Measurements from ENCODE around the gene S100A10.

S100A10 gene

GRCh38 chr1:152009691-152010090, 16.0 kb upstream of the S100A10 start:
- no peak for DNase-seq

GRCh38 chr1:152007047-152007446, 13.4 kb upstream of the S100A10 start:
- DNase-seq, result no peak

DNA sequence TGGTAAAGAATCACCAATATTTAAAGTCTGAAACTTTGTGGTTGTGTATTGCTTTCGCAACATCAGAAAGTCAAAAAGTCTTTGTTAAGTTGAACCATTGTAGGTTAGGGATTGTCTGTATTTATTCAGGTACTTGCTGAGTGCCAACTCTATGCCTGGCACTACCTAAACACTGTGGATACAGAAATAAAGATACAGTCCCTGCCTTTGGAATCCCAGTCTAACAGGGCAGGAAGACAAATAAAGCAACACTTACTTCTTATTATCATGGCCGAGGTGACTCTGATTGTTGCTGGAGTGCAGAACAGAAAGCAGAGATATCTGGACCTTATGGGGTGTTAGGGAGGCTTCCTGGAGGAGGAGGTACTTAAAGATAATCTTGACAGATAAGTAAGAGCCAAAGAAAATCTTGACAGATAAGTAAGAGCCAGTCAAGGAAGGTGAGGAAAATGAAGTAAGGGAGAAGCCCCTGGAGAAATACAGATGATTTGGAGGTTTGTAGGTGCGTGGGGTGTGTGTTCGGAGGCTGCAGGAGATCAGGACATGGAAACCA, 11.8 kb upstream of the S100A10 start:
- DNase-seq, result no peak

GRCh38 chr1:152003846-152004442, 10.3 kb upstream of the S100A10 start:
- no peak for DNase-seq

- DNase-seq, result no peak
Measured at GRCh38 chr1:152002960-152003359, 9.3 kb upstream of the S100A10 start.

DNA sequence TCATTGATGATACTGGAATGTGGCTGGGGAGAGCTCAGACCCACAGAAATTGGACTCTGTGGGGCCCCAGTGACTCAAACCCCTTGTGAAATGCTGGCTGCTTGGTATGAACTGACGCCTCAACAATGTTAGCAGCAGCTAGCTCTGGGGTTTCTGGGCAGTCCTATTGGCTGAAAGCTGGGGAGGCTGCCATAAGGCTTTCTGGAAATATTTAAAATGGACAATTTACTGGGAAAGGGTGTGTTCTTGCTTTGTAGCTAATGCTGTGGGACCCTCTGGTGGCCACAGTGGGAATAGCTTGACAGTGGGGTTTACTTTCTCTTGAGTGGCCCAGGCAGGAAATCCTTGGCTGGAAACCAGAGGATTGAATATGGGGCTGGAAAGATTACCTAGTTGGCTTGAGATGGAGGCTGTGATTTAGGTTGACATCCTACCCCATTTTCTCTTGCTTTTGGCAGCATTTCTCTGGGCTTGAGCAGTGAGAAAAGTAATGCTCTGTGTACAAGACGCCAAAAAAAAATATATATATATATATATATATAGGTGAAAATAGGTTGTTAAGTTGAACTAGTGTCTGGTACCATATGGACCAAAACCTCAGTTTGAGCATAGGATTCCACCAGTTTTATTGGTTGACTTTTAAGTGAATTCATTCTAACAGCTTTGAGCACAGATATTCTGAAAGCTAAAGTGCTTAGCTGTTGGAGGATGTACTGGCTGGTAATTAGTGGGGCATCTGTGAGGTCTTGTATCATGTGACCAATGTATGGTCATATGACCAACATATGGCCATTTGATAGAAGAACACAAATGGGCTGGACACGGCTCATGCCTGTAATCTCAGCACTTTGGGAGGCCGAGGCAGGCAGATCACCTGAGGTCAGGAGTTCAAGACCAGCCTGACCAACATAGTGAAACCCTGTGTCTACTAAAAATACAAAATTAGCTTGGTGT, 8.2 kb upstream of the S100A10 start:
- peak; percentile 83 for DNase-seq

DNA sequence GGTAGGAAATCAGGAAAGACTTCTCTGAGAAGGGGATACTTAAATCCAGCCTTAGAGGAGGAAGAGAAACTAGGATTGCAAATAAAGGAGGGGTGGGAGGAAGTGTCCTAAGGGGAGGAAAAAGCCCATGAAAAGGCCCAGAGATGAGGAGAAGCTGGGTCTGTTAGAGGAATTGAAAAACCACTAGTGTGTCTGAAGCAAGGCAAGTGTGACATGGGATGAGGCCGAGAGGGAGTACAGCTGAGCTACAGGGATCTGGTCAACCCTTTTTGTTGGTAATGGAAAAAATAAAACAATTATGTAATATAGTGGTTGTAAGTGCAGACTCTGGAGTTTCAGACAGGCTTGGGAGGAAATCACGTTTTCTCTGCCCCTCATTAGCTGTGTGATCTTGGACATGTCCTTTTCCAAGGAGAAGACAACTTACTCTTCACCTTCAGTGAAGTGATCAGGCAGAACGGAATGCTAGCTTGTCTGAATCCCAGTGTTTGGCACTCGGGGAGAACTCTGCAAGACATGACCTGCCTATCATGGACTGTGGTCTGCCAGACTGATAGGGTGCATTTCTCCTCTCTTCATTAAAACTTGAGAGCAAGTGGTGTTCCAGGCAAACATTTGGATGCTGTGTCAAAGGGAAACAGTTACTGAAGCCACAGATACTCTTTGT, 7.4 kb upstream of the S100A10 start:
- DNase-seq, result no peak

DNA sequence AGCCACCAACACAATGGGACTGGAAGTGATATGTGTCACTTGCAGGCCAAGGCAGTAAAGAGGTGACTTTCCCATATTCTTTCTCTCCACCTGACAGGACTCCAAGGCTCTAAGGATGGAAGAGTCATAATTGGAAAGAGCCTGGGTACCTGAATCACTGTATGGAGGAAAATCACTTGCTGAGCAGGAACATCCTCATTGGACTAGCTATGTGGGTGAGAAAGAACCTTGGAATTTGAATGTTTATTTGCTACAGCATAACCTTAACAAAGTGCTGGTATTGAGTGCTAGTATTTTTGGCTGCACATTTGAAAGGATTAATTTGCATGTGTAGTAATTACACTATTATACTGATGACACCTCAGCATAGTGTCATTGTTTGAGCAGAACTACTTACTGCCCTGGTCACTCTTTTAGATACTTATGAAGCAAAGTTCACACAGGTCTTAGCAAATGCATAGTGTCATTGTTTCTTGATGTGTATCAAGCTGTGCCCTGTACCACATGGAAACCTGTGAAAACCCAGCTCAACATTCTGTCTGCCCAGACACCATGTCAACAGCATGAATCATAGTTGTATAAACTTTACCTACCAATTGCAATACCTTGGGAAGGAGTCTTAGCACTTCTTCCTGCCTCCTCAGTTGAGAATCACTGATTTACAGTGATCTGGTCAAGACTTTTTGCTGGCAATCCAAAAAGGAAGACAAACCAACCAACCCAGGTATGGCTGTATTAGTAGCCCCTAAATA, 5.1 kb upstream of the S100A10 start:
- DNase-seq, result no peak

DNA sequence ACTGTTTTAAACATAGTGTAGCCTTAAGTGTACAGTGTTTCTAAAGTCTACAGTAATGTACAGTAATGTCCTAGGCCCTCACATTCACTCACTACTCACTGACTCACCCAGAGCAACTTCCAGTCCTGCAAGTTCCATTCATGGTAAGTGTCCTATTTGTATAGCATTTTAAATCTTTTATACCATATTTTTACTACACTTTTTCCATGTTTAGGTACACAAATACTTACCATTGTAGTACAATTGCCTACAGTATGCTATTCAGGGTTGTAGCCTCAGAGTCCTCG, 3.6 kb upstream of the S100A10 start:
- DNase-seq, result no peak

- no peak for DNase-seq
Measured at GRCh38 chr1:151995774-151996173, 2.1 kb upstream of the S100A10 start.

DNA sequence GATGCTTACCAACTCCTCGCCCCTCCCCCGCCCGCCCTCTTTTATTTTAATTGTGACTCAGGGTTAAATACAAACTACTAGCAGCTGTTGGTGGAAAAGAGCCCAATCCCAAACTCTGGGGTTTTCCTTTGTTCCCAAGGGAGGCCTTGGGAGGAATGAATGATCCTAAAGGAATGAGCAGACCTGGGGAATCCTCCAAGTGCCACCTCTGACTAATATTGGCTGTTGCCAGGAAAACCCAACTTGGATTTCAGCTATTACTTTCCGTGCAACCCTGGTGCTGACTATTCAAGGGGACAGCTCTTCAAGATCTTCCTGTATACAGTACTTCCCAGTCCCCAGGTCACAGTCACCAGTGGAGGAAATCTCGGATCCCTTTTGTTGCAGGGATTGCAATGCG, 1.3 kb upstream of the S100A10 start:
- DNase-seq, result no peak

- peak; percentile 59 for DNase-seq
Measured at GRCh38 chr1:151993084-151993733, 450 bp downstream of the S100A10 start.

DNA sequence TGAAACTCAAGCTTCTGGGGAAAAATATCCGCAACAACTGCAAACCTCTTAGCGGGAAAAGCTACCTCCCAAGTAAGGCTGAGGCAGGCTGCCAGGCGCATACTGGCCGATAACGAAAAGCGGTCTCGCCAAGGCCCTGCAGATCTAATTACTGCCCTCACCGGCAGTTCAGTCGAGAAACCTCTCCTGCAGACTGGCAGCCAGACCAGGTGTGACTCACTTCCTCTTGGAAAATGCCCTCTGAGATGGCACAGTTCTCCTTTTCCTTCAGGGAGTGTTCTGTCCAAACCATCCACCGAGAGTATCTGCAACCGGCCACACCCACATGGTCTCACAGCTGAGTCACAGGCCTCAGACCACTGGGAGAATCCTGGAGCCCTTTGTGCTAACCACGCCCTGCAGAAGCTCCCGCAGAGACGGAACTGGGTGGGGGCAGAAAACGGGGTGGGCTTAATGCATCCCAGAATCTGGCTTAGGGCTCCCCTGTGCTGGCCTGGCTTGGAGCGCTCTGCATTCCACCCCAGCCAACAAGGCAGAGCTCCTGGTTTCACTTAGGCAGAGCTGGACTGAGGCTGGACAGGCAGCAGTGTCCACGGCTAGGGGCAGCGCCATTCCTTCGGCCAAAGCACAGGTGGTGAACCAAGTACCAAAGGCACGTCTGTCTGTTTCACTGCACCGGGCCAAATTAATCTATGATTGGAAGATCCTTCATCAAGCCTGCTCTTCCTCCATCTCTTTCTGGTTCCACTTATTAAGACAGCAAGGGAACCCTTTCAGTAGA, 1.2 kb downstream of the S100A10 start:
- DNase-seq, result peak; percentile 57

DNA sequence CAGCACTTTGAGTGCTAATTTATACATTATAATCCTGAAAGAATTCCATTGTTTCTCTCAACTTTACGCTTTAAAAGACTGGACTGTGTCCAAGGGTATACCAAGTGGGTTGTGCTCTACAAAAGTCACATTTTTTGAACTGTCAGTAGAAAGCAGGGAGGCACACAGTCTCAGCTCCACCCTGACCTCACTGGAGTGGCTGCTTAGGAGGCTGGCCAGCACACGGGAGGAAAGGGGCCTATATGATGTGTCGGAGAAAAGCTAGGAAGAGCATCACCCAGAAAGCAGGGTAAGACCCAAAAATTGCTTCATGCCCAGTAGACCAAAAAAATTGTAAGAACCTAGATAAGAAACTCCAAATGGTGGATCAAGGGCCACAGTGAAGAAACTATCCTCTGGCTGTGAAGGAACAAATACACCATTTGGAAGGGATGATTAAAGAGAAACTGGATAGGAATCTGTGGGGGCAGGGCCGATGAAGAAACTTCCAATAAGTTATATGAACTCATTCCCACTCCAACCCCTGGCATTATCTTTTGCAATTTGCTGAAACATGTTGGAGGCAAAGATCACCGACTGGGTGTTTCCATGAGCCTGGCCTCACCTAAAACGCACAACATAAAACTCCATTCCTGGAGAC, 1.9 kb downstream of the S100A10 start:
- DNase-seq, result no peak

DNA sequence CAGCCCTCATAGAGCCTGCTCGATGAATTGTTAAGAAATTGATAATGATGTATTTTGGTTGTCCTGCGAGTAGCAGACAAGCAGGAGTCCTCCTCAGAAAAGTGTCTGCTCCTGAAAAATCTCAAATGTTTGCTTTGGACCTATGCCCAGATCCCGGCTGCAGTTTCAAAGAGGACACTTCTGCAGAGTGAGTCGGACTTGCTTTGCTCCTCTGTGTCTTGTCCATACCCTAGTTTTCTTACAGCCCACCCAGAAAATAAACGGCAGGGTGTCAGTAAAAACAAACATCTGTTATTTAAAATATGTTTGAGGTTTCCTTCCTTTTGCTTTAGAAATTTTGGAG, 2.8 kb downstream of the S100A10 start:
- no peak for DNase-seq

DNA sequence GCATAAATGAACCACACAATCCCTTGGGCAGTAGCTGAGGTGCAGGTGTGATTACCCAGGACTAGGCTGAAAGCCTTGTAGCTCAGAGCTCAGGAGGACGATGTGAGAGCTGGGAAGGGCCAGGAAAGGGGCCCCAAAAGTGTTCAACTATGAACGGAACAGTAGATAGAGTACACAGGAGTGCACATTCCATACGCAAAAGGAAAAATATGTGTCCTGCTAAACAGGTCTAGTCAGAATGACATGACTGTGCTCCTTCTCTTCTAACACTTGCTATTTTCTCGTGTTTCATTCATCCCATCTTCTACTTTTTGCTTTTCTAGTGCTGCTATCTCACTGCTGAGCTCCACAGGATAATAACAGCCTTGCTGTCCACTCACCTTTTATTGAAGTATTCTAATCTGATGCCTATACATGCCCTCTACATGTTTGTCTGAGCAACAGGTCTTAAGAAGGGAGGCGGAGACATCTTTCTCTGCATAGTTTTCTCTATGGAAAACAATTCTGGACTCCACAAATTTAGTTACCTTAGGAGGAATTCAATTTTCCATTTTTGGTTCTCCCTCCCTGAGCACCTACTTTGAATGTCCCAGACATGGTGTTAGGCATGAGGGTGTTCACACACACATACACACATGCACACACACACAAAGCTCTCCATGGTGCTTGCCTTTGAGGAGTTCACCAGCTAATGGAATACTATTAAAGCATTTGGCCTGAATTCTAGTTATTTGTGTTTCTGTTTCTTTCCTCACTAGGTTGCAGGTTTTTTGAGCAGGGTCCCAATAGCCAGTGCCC, 3.4 kb downstream of the S100A10 start:
- DNase-seq, result no peak

DNA sequence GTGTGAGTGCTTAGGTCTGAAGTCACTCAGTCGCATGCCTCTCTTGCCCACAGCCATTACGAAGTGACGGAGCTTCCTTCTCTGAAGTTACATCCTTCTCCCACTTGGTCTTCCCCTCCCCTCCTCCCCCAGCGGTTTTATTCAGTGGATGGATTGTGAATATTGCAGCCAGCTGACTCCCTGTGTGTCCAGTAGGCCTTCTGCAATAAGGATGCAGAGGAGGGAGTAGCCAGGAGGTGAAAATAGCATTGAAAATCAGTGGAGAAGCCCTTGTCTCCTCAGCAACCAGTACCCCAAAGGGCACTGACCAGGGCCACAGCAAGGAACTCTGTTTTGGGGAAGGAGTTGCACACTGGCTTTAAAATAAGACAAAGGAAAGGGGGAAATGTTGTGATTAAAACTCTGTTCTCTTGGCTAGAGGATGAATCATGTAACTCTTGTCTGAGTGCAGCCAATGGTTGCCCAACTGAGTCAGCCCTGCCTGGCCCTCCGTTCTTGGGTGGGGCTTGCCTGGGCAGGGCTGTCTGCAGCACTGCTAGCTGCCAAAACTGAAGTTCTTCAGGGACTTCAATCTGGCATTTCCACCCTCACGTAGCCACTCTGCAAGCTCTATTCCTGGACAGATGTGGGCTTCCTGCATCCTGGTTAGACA, 4.3 kb downstream of the S100A10 start:
- DNase-seq, result peak; percentile 76

- no peak for DNase-seq
Measured at GRCh38 chr1:151988405-151988923, 5.2 kb downstream of the S100A10 start.

GRCh38 chr1:151986501-151987190, 7.0 kb downstream of the S100A10 start:
- no peak for DNase-seq
